ENCODE measurements around the gene SYNE1.
"Not testable (repeated sequence)": the region's sequence is repeated elsewhere in the genome, so short reads cannot be mapped to it uniquely, and the experiment has no call there.

Gene SYNE1

DNA sequence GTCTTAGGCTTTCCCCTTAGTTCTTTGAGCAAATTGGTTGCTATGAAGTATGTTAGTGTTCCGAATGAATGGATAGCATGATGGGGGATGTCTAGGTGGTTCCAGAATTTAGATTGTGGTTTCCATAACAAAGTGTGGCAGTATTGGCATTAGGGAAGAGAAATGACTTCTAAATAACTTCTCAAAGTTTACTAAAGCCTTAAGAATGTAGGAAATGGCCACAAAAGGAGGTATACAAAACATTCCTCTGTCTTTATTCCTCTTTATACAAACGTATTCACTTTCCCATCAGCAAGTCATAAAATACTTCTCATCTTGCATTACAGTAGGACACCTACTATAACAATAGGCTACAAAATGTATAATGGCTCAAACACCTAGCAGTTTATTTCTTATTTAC lies 550.1 kb downstream of the SYNE1 start:
- no peak for DNase-seq

GRCh38 chr6:152086223-152086873 lies 550.8 kb downstream of the SYNE1 start:
- DNase-seq: no peak

DNA sequence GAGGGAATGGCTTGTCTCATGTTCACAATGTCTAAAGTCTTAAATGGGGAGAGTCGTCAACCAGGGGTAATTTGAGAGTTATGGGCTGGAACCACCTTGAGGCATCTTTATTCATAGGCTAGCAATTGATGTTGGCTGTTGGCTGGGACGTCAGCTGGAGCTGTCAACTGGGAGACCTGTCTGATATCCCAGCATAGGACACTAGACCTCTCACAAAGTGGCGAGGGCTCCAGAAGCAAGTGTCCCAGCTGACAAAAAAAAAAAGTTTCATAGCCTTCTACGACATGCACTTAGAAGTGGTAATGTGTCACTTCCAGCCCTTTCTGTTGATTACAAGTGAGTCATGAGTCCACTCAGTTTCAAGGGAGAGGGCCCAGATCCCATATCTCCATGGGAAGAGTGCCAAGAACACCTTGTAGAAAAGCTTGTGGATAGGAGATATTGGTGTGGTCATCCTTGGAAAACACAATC lies 551.7 kb downstream of the SYNE1 start:
- DNase-seq: no peak

GRCh38 chr6:152078804-152079203 lies 558.4 kb downstream of the SYNE1 start:
- DNase-seq: no peak

- no peak for DNase-seq
Measured at GRCh38 chr6:152078001-152078400, 559.2 kb downstream of the SYNE1 start.

- not testable (repeated sequence) for DNase-seq
Measured at GRCh38 chr6:152076242-152076641, 560.9 kb downstream of the SYNE1 start.

- no peak for DNase-seq
Measured at GRCh38 chr6:152071843-152072242, 565.3 kb downstream of the SYNE1 start.
